Kidney capillary endothelial cell (primary cell): ENCODE data around the gene CDKN2C.
"Not testable (repeated sequence)": the region's sequence is repeated elsewhere in the genome, so short reads cannot be mapped to it uniquely, and the experiment has no call there.

ENCODE experiments used
- DNase-seq: peaks from one replicate; pipeline ENCODE4 v3.0.0-alpha.2; 2018; ENCODE audit warnings: low spot score

Gene CDKN2C

DNA sequence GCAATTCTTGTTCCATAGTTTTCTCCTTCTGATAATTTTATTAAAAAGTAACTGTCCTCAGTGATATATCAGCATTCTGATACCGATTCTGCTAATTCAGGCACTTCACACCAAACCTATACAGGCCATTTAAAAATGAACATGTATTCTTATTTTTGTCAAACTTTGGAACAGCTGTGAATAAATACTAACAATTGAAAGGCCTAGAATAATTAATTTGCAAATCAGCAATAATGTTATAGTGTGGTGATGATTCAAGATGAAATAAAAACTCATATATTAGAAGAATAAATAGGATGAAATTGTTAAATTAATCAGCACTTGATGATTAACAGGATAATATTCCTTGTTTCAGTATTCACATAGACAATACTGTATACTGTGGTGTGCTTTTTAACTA is 9.9 kb downstream of the CDKN2C start:
- DNase-seq = no peak

DNA sequence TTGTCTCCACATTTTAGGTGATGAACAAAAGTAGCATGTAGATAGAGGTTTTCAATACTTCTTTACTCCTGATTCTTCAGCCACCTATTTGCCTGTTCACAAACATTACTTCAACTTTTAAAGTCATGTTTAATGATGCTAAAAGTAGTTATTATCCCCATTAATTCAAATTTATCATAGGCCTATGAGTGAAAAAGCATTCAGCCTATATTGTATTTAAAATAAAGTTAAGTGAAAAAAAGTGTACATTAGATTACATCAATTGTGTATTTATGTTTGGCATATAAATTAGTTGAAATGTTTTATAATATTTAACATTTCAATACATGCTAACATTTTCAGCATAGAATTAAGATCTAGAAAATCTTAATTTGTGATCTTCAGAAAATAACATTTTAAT is 10.5 kb downstream of the CDKN2C start:
- DNase-seq = no peak

GRCh38 chr1:50981741-50982140 is 11.7 kb downstream of the CDKN2C start:
- DNase-seq = no peak

GRCh38 chr1:50982611-50983010 is 12.6 kb downstream of the CDKN2C start:
- DNase-seq = no peak

- no peak for DNase-seq
Measured at GRCh38 chr1:50983219-50983802, 13.3 kb downstream of the CDKN2C start.

DNA sequence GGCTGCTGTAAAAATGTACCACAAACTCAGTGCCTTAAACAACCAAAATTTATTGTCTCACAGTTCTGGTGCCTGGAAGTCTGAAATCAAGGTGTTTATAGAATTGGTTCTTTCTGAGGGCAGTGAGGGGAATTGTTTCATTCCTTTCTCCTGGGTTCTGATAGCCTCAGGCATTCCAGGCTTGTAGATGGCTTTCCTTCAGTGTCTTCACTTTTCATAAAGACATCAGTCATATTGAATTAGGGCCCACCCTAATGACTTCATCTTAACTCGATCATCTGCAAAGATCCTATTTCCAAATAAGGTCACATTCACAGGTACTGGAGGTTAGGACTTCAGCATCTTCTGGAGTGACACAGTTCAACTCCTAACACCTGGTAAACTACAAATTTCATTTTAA is 15.0 kb downstream of the CDKN2C start:
- DNase-seq = no peak

DNA sequence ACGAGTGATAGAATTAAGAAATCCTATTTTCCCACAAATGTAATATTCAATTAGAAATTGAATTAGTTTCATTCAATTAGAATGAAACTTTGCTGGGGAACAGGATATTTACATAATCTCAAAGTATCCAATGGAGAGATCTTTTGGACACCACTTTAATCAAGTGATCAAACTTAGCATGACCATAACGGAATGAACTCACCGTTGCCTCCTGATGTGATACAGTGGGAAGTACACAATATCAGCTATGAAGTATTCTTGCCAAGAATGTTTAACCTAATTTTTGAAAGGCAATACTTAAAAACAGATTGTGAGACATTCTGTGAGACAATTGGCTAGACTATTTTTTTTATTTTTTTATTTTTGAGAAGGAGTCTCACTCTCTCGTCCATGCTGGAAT is 16.6 kb downstream of the CDKN2C start:
- DNase-seq = no peak

GRCh38 chr1:50989694-50990093 is 19.6 kb downstream of the CDKN2C start:
- DNase-seq = no peak

- no peak for DNase-seq
Measured at GRCh38 chr1:50992532-50993318, 22.7 kb downstream of the CDKN2C start.

- no peak for DNase-seq
Measured at GRCh38 chr1:50993645-50994044, 23.6 kb downstream of the CDKN2C start.

GRCh38 chr1:50994997-50995396 is 25.0 kb downstream of the CDKN2C start:
- no peak for DNase-seq

GRCh38 chr1:50995651-50996050 is 25.6 kb downstream of the CDKN2C start:
- no peak for DNase-seq

GRCh38 chr1:50996083-50996482 is 26.0 kb downstream of the CDKN2C start:
- DNase-seq = no peak

GRCh38 chr1:50999375-50999774 is 29.3 kb downstream of the CDKN2C start:
- DNase-seq = not testable (repeated sequence)

- DNase-seq = no peak
Measured at GRCh38 chr1:51000160-51000559, 30.1 kb downstream of the CDKN2C start.

DNA sequence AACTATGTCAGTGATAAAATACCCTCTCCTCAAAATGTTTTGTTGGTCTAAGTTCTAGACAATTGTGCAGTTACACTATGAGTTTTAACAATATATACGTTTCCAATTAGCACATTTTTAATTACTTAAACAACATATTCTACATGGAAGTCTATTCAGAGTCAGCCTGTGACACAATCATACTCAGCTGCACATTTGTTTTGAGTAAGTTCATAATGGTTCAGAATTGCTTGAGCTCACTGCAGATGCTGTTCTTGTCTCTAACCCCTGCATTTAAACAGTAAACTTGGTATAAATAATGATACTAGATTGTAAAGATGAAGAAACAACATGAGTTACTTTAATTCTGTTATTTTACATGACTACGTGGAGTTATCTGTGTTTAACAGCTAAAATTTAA is 30.6 kb downstream of the CDKN2C start:
- DNase-seq = no peak

GRCh38 chr1:51002516-51002915 is 32.5 kb downstream of the CDKN2C start:
- DNase-seq = no peak

- DNase-seq = not testable (repeated sequence)
Measured at GRCh38 chr1:51005549-51005948, 35.5 kb downstream of the CDKN2C start.

DNA sequence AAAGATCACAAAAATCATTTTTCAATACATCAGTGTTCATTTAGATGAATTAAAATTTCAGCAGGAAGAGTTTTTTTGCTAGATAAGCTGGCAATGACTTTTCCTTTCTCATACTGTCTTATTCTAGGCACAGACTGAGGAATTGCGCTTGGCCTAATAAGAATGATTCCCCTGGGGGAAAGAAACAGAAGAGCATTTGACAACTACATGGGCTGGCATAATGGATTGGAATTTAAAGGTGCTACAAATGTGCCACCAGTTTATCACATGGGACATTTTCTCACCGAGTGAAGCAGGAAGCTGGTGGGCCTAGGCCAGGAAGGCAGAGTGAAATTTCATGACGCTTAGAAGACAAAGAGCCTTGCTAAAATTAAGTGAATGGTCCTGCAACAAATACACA is 39.3 kb downstream of the CDKN2C start:
- no peak for DNase-seq

- no peak for DNase-seq
Measured at GRCh38 chr1:51014878-51015277, 44.8 kb downstream of the CDKN2C start.

DNA sequence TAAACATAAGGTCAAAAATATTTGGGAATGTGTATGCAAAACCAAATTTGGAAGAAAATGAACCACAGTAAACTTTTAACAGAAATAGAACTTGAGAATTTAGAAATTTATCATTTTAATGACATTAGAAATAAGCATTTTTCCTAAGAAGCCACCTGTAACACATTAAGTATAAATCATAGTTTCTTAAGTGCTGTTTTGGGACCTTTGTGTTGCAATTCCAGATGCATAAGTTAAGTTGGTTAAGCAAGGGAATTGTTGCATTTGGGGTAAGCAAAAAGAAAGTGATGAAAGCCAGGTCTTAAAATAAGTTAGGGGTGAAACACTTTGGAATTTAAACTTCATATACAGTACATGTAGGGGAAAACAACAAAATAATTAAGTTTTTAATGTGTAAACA is 49.8 kb downstream of the CDKN2C start:
- no peak for DNase-seq
